Ishikawa (cell line): ENCODE measurements around the gene LEMD3.

Source experiments
- CEBPB ChIP-seq: IDR thresholded peaks from 2 replicates; pipeline ENCODE4 v1.6.1; 2012
- CREB1 ChIP-seq: IDR thresholded peaks from 2 replicates; pipeline ENCODE4 v1.6.1; 2012; ENCODE audit warnings: low read depth
- EGR1 ChIP-seq: IDR thresholded peaks from 2 replicates; pipeline ENCODE4 v1.6.1; 2012
- EP300 ChIP-seq: IDR thresholded peaks from 2 replicates; pipeline ENCODE4 v1.6.1; 2012; ENCODE audit warnings: borderline replicate concordance
- FOXM1 ChIP-seq: IDR thresholded peaks from 2 replicates; pipeline ENCODE4 v1.6.1; 2012; ENCODE audit warnings: low read depth, borderline replicate concordance
- TAF1 ChIP-seq: IDR thresholded peaks from 2 replicates; pipeline ENCODE4 v1.6.1; 2012; ENCODE audit warnings: low read depth, mild to moderate bottlenecking
- TEAD4 ChIP-seq: IDR thresholded peaks from 2 replicates; pipeline ENCODE4 v1.6.1; 2012
- TF ChIP-seq, protein P1 (sequence below): IDR thresholded peaks from 2 replicates; pipeline ENCODE4 v1.6.1; 2012
- TF ChIP-seq, protein P2 (sequence below): IDR thresholded peaks from 2 replicates; pipeline ENCODE4 v1.6.1; 2012; ENCODE audit warnings: low read depth, mild to moderate bottlenecking

DNA sequence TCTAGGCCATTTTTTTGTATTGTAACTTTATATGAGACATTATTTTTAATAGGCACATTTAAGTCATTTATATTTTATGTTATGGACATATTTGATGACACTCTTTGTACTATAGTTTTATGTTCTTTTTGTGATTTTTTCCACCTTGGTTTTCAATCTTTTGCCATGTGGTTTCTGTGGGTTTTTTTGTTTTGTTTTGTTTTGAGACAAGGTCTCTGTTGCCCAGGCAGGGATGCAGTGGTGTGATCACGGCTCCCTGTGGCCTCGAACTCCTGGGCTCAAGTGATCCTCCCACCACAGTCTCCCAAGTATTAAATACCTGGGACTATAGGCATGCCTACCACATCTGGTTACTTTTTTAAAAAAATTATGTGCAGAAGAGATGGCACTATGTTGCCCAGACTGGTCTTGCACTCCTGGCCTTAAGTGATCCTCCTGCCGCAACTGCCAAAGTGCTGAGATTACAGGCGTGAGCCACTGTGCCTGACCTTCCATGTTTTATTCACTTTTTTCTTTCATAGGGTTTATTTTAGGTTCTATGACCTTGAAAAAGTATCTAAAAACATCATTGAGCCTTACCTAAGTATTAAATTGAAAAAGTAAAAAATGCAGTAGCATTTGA lies 125.4 kb downstream of the LEMD3 start:
- TF ChIP-seq, protein P1, sequence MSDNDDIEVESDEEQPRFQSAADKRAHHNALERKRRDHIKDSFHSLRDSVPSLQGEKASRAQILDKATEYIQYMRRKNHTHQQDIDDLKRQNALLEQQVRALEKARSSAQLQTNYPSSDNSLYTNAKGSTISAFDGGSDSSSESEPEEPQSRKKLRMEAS: no peak
- TF ChIP-seq EGR1 (no peak), TAF1 (no peak), EP300 (no peak), FOXM1 (no peak), CEBPB (no peak), TEAD4 (no peak), CREB1 (no peak)
- TF ChIP-seq, protein P2, sequence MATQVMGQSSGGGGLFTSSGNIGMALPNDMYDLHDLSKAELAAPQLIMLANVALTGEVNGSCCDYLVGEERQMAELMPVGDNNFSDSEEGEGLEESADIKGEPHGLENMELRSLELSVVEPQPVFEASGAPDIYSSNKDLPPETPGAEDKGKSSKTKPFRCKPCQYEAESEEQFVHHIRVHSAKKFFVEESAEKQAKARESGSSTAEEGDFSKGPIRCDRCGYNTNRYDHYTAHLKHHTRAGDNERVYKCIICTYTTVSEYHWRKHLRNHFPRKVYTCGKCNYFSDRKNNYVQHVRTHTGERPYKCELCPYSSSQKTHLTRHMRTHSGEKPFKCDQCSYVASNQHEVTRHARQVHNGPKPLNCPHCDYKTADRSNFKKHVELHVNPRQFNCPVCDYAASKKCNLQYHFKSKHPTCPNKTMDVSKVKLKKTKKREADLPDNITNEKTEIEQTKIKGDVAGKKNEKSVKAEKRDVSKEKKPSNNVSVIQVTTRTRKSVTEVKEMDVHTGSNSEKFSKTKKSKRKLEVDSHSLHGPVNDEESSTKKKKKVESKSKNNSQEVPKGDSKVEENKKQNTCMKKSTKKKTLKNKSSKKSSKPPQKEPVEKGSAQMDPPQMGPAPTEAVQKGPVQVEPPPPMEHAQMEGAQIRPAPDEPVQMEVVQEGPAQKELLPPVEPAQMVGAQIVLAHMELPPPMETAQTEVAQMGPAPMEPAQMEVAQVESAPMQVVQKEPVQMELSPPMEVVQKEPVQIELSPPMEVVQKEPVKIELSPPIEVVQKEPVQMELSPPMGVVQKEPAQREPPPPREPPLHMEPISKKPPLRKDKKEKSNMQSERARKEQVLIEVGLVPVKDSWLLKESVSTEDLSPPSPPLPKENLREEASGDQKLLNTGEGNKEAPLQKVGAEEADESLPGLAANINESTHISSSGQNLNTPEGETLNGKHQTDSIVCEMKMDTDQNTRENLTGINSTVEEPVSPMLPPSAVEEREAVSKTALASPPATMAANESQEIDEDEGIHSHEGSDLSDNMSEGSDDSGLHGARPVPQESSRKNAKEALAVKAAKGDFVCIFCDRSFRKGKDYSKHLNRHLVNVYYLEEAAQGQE: no peak
